ENCODE results near the gene ADGRV1. TPM values are rescaled to one million over a fixed set of nuclear protein-coding genes. Genes with fewer than 3 reads are reported as not detected.

ADGRV1 gene
- total RNA-seq, 1 experiment from 2014 or later, result 64.8 TPM

DNA sequence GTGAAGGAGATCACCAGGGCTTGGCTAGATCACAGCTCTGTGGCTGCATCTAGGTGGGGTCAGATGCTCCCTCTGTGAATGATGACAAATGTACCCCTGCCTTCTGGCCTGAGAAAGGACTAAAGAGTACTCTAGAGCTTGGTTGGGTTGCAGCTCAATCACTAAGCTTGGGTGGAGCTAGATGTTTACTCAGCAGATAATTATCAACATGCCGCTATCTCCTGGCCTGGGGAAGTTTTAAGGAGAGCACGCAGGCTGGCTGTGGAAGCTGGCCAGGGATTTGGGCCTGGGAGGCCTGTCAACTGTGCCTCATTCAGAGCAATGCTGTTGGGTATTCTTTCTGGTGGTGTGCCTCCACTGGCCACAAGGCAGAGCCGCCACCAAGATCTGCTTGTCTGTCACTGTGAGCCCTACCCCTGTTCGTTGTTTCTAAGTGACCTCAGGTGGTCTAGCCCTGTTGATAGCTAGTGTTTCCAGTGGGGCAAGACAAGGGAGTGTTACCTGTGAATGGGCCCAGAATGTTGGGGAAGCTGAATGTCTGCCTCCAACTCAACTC, 181.7 kb downstream of the ADGRV1 start:
- Histone ChIP-seq H3K9ac (ENCODE audit: extremely low read depth, insufficient read length, low read length) (no peak overlapping the region), H4K91ac (ENCODE audit: insufficient read length, low read depth, low read length) (no peak overlapping the region), H3K27ac (ENCODE audit: insufficient read length, low read depth, low read length) (no peak overlapping the region), H3K56ac (ENCODE audit: insufficient read length, low read depth, low read length) (no peak overlapping the region), H3K23ac (ENCODE audit: insufficient read length, low read depth, low read length) (no peak overlapping the region), H3K14ac (ENCODE audit: insufficient read depth, low read length) (no peak overlapping the region), H3K4me1 (ENCODE audit: insufficient read depth, low read length) (no peaks in the 10 kb centered on the region; the same call in 1 of the 2 replicates), H3K79me2 (ENCODE audit: insufficient read depth, low read length) (no peaks in the 10 kb centered on the region), H4K20me1 (ENCODE audit: control insufficient read depth, insufficient read depth, insufficient read length) (no peaks in the 10 kb centered on the region), H3K79me1 (ENCODE audit: insufficient read depth, low read depth, low read length, poor library complexity, severe bottlenecking) (peaks cover 4% of the 10 kb centered on the region), H2AFZ (ENCODE audit: low read length) (no peak overlapping the region), H4K8ac (replicated peaks; ENCODE audit: insufficient read length, low read depth, low read length) (no peak overlapping the region), H3T11ph (ENCODE audit: low read length) (no peak overlapping the region), H3K4ac (ENCODE audit: low read depth, low read length) (no peak overlapping the region), H2BK20ac (ENCODE audit: low read depth, low read length, poor library complexity, severe bottlenecking) (no peak overlapping the region), H3K4me2 (ENCODE audit: insufficient read depth, insufficient read length, low read length) (no peak overlapping the region), H2AK5ac (ENCODE audit: insufficient read length, low read length) (no peak overlapping the region), H3K18ac (ENCODE audit: insufficient read length, low read depth, low read length) (no peak overlapping the region), H3K9me3 (ENCODE audit: control insufficient read depth, low read depth, low read length) (no peaks in the 10 kb centered on the region), H2BK120ac (ENCODE audit: low read depth, low read length, poor library complexity, severe bottlenecking) (no peak overlapping the region), H2BK5ac (ENCODE audit: insufficient read length, low read length) (no peak overlapping the region), H4K5ac (ENCODE audit: insufficient read length, low read depth, low read length) (no peak overlapping the region), H2BK12ac (ENCODE audit: insufficient read length, low read depth, low read length) (no peak overlapping the region), H3K27me3 (ENCODE audit: insufficient read depth, low read length) (no peaks in the 10 kb centered on the region), H2BK15ac (ENCODE audit: low read depth, low read length) (no peak overlapping the region), H3K23me2 (ENCODE audit: insufficient read length, low read depth, low read length, poor library complexity, severe bottlenecking) (no peaks in the 10 kb centered on the region)
- Mint-ChIP-seq H3K27me3 (ENCODE audit: low read depth) (no peaks in the 10 kb centered on the region), H3K4me3 (no peak overlapping the region), H3K9me3 (peaks cover 0 to 2% of the 10 kb centered on the region in 2 experiments; a peak in 1 of 5 replicates), H3K27ac (peak overlapping the region in 2 of 3 experiments; percentile 25 to 52; a peak in 3 of 7 replicates), H3K36me3 (ENCODE audit: insufficient read depth in 1 of 3, low read depth in 3 of 3) (peaks cover 39 to 57% (median 49%) of the 10 kb centered on the region in 3 experiments), H3K4me1 (peaks cover 15 to 16% of the 10 kb centered on the region in 2 experiments)
- no peak for DNase-seq
- TF ChIP-seq, protein P1, sequence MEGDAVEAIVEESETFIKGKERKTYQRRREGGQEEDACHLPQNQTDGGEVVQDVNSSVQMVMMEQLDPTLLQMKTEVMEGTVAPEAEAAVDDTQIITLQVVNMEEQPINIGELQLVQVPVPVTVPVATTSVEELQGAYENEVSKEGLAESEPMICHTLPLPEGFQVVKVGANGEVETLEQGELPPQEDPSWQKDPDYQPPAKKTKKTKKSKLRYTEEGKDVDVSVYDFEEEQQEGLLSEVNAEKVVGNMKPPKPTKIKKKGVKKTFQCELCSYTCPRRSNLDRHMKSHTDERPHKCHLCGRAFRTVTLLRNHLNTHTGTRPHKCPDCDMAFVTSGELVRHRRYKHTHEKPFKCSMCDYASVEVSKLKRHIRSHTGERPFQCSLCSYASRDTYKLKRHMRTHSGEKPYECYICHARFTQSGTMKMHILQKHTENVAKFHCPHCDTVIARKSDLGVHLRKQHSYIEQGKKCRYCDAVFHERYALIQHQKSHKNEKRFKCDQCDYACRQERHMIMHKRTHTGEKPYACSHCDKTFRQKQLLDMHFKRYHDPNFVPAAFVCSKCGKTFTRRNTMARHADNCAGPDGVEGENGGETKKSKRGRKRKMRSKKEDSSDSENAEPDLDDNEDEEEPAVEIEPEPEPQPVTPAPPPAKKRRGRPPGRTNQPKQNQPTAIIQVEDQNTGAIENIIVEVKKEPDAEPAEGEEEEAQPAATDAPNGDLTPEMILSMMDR (conservative IDR thresholded peaks at IDR 0.05), result no peak
- WGBS (ENCODE audit: extremely low coverage, insufficient read length, low lambda C conversion rate), result no CpG with 5 or more reads among the region's 4 CpGs

Data from H9 (cell line).